ENCODE data around the gene ZNF280B. TPM values are rescaled to one million over a fixed set of nuclear protein-coding genes. Genes with fewer than 3 reads are reported as not detected.
"Not testable (repeated sequence)": the region's sequence is repeated elsewhere in the genome, so short reads cannot be mapped to it uniquely, and the experiment has no call there.

Gene ZNF280B
- total RNA-seq, 1 experiment from 2014 or later, result 2.0 TPM

DNA sequence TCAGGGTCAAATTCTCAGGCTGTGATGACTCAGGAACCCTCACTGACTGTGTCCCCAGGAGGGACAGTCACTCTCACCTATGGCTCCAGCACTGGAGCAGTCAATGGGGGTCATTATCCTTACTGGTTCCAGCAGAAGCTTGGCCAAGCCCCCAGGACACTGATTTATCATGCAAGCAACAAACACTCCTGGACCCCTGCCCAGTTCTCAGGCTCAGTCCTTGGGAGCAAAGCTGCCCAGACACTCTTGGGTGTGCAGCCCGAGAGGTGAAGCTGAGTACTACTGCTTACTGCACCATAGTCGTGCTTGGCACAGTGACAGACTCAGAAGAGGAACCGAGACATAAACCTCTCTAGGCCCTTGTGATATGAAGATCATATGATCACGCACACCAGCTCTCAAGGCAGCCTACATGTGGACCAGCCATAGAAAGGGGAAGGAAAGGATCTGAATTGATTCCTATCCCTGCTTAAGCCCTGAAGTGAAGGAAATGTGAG is 58.2 kb downstream of the ZNF280B start:
- DNase-seq (ENCODE audit: low spot score), result peak; percentile 5
- in situ Hi-C loops (cut with HindIII; ENCODE audit: low sequenced_read_pairs), result no loop called here

GRCh38 chr22:22449819-22450218 is 58.7 kb downstream of the ZNF280B start:
- in situ Hi-C loops (cut with HindIII; ENCODE audit: low sequenced_read_pairs), result no loop called here
- DNase-seq (ENCODE audit: low spot score), result no peak

- DNase-seq (ENCODE audit: low spot score), result no peak
- in situ Hi-C loops (cut with HindIII; ENCODE audit: low sequenced_read_pairs), result no loop called here
These were observed 62.0 kb downstream of the ZNF280B start for GRCh38 chr22:22446517-22446916.

DNA sequence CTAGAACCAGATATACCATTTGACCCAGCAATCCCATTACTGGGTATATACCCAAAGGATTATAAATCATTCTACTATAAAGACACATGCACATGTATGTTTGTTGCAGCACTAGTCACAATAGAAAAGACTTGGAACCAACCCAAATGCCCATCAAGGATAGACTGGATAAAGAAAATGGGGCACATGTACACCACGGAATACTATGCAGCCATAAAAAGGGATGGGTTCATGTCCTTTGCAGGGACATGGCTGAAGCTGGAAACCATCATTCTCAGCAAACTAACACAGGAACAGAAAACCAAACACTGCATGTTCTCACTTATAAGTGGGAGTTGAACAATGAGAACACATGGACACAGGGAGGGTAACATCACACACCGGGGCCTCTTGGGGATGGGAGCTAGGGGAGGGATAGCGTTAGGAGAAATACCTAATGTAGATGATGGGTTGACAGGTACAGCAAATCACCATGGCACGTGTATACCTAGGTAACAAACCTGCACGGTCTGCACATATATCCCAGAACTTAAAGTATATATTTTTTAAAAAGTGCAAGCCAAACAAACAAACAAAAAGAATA is 64.4 kb downstream of the ZNF280B start:
- in situ Hi-C loops (cut with HindIII; ENCODE audit: low sequenced_read_pairs); DNase-seq (ENCODE audit: low spot score): not testable (repeated sequence)

DNA sequence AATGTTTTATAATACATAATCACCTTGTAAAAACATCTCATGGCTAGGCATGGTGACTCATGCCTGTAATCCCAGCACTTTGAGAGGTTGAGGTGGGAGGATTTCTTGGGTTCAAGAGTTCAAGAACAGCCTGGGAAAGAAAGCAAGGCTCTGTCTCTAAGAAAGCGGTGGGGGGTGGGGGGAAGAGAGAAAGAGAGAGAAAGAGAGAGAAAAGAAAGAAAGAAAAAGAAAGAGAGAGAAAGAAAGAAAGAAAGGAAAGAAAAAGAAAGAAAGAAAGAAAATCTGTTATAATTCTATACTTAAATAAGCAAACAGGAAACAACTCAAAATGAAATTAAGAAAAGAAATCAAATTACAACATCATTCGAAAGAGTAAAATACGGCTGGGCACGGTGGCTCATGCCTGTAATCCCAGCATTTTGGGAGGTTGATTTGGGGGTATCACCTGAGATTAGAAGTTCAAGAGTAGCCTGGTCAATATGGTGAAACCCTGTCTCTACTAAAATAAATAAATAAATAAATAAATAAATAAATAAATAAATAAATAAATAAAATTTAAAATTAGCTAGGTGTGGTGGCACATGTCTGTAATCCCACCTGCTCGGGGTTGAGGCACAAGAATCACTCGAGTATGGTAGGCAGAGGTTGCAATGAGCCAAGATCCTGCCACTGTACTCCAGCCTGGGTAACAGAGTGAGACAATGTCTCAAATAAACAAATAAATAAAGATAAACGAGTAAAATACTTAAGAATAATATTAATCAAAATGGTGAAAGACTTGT is 65.4 kb downstream of the ZNF280B start:
- no peak for DNase-seq (ENCODE audit: low spot score)
- in situ Hi-C loops (cut with HindIII; ENCODE audit: low sequenced_read_pairs), result no loop called here

- DNase-seq (ENCODE audit: low spot score); in situ Hi-C loops (cut with HindIII; ENCODE audit: low sequenced_read_pairs): not testable (repeated sequence)
These were observed 66.9 kb downstream of the ZNF280B start for GRCh38 chr22:22441626-22442025.

DNA sequence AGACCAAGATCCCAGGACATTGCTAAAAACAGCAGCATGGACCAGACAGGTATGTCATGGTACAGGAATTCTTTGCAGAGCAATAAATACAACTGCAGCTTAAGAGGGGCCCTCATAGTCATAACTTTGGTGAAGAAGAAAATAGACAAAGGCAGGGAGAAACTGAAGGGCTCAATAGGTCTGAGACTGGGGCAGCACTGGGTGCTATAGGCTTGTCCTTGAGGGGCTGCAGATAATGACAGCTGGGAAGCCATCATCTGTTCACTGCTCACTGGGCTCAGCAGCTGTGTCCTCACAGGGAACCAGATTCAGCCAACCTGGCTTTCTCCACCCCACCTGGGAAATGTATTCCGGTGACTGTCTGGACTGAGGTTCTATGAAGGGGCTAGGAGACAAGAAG is 68.4 kb downstream of the ZNF280B start:
- in situ Hi-C loops (cut with HindIII; ENCODE audit: low sequenced_read_pairs), result no loop called here
- no peak for DNase-seq (ENCODE audit: low spot score)

Other genes starting within 250 kb of the ZNF280B start
- gene ZNF280A, start 11.5 kb upstream of the ZNF280B start, total RNA-seq (2014; rRNA removed; shearing (Covaris generic)), result 0.68 and 0.98 TPM in 2 replicates
- gene PRAME, start 50.5 kb upstream of the ZNF280B start, total RNA-seq (2014; rRNA removed; shearing (Covaris generic)), result 2.6 and 11.8 TPM in 2 replicates
- gene GGTLC2, start 135.9 kb upstream of the ZNF280B start, total RNA-seq (2014; rRNA removed; shearing (Covaris generic)), result not detected in 2 replicates